Activated T-cell treated with anti-CD3 and anti-CD28 coated beads, Interleukin-2, amount 50 U/mL, for 48 hours (primary cell): Measurements from ENCODE around the gene CHGA.
A peak's percentile ranks its signal among the peaks of the same experiment; 100 is the strongest.

ENCODE experiments used
- DNase-seq, 2 experiments: peaks; one replicate each; pipeline ENCODE4 v3.0.0-alpha.2; 2020

CHGA gene

GRCh38 chr14:92922883-92923743 lies at the start of gene CHGA:
Gene CHGA, plus strand, starts transcription at chr14:92923150. Its CDS starts 210 bp downstream, at chr14:92923360.
- DNase-seq = peak; percentile 55 to 63

GRCh38 chr14:92874962-92875661 lies 47.8 kb upstream of the CHGA start:
- DNase-seq = no peak

GRCh38 chr14:92877757-92878431 lies 45.1 kb upstream of the CHGA start:
- DNase-seq = no peak

GRCh38 chr14:92880351-92880750 lies 42.6 kb upstream of the CHGA start:
- DNase-seq = no peak

- DNase-seq = no peak
Measured at GRCh38 chr14:92880851-92881250, 42.1 kb upstream of the CHGA start.

- no peak for DNase-seq
Measured at GRCh38 chr14:92883066-92883465, 39.9 kb upstream of the CHGA start.

- DNase-seq = no peak
Measured at GRCh38 chr14:92884410-92884809, 38.5 kb upstream of the CHGA start.

GRCh38 chr14:92885279-92886061 lies 37.5 kb upstream of the CHGA start:
- no peak for DNase-seq

GRCh38 chr14:92886337-92886736 lies 36.6 kb upstream of the CHGA start:
- no peak for DNase-seq

- no peak for DNase-seq
Measured at GRCh38 chr14:92887157-92887556, 35.8 kb upstream of the CHGA start.

- no peak for DNase-seq
Measured at GRCh38 chr14:92888896-92889295, 34.1 kb upstream of the CHGA start.

GRCh38 chr14:92890830-92891588 lies 31.9 kb upstream of the CHGA start:
- DNase-seq = no peak

- no peak for DNase-seq
Measured at GRCh38 chr14:92892589-92892988, 30.4 kb upstream of the CHGA start.

- DNase-seq = no peak
Measured at GRCh38 chr14:92895352-92895878, 27.5 kb upstream of the CHGA start.

GRCh38 chr14:92897922-92898565 lies 24.9 kb upstream of the CHGA start:
- peak; percentile 55 to 57 for DNase-seq

- DNase-seq = peak in 1 of 2 experiments; percentile 24
Measured at GRCh38 chr14:92898566-92899131, 24.3 kb upstream of the CHGA start.

GRCh38 chr14:92900660-92901059 lies 22.3 kb upstream of the CHGA start:
- no peak for DNase-seq

- no peak for DNase-seq
Measured at GRCh38 chr14:92902191-92902590, 20.8 kb upstream of the CHGA start.

GRCh38 chr14:92902726-92903125 lies 20.2 kb upstream of the CHGA start:
- no peak for DNase-seq

GRCh38 chr14:92903359-92903758 lies 19.6 kb upstream of the CHGA start:
- peak in 1 of 2 experiments; percentile 28 for DNase-seq

- DNase-seq = no peak
Measured at GRCh38 chr14:92905667-92906066, 17.3 kb upstream of the CHGA start.
